Measurements from ENCODE around the gene CCDC171. TPM values are rescaled to one million over a fixed set of nuclear protein-coding genes. Genes with fewer than 3 reads are reported as not detected.

Gene CCDC171
- total RNA-seq, 4 donors from 2014 or later = 6.2 to 9.6 (median 7.8) TPM

GRCh38 chr9:16012621-16013020 lies 459.8 kb downstream of the CCDC171 start:
- 86 to 88% methylated on average over 2 of the region's 2 CpGs for WGBS, 2 donors

DNA sequence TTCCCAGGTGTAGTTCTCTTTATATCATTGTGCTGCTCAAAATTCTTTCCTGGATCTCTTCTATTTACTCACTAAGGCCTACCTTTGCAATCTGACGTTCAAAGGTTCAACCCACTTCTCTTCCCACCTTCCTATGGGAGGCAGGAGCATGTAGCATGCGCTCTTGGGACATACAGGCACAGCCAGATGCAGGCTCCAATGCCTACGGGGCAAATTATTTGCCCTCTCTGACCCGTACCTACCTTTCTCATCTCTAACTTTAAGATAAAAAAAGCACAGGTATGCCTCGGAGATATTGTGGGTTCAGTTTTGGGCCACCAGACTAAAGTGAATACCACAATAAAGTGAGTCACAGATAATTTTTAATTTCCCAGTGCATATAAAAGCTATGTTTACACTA lies 460.5 kb downstream of the CCDC171 start:
- Histone ChIP-seq H3K27ac (no peak overlapping the region), H3K9me3 (no peaks in the 10 kb centered on the region), H3K27me3 (no peaks in the 10 kb centered on the region), H3K4me3 (replicated peaks in 1 of 3) (no peak overlapping the region), H3K4me1 (no peaks in the 10 kb centered on the region), H3K36me3 (no peaks in the 10 kb centered on the region)
- intact Hi-C loops (cut with DNase I) = no loop called here
- no peak for DNase-seq
- TF ChIP-seq POLR2A (IDR thresholded peaks at IDR 0.05) = no peak
- TF ChIP-seq, protein P1, sequence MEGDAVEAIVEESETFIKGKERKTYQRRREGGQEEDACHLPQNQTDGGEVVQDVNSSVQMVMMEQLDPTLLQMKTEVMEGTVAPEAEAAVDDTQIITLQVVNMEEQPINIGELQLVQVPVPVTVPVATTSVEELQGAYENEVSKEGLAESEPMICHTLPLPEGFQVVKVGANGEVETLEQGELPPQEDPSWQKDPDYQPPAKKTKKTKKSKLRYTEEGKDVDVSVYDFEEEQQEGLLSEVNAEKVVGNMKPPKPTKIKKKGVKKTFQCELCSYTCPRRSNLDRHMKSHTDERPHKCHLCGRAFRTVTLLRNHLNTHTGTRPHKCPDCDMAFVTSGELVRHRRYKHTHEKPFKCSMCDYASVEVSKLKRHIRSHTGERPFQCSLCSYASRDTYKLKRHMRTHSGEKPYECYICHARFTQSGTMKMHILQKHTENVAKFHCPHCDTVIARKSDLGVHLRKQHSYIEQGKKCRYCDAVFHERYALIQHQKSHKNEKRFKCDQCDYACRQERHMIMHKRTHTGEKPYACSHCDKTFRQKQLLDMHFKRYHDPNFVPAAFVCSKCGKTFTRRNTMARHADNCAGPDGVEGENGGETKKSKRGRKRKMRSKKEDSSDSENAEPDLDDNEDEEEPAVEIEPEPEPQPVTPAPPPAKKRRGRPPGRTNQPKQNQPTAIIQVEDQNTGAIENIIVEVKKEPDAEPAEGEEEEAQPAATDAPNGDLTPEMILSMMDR (IDR thresholded peaks at IDR 0.05) = no peak
- 86 to 95% methylated on average over 5 of the region's 5 CpGs for WGBS, 2 donors

More at GRCh38 chr9:16012621-16013020, 459.8 kb downstream of the CCDC171 start:
- DNase-seq = no peak
- Histone ChIP-seq H3K4me1 (no peaks in the 10 kb centered on the region), H3K9me3 (no peaks in the 10 kb centered on the region), H3K27ac (no peak overlapping the region), H3K4me3 (replicated peaks in 1 of 3) (no peak overlapping the region), H3K36me3 (no peaks in the 10 kb centered on the region), H3K27me3 (no peaks in the 10 kb centered on the region)
- TF ChIP-seq POLR2A (IDR thresholded peaks at IDR 0.05) = no peak
- TF ChIP-seq, protein P1 (IDR thresholded peaks at IDR 0.05) = no peak
- intact Hi-C loops (cut with DNase I) = no loop called here

DNA sequence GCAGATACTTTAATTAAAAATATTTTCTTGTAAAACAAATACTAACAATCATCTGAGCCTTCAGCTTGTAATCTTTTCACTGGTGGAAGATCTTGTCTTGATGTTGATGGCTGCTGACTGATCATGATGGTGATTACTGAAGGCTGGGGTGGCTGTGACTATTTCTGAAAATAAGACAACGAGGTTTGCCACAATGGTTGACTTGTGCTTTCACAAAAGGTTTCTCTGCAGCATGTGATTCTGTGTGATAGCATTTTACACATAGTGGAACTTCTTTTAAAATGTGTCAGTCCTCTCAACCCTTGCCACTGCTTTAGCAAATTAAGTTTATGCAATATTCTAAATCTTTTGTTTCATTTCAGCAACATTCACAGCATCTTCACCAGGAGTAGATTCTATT lies 461.0 kb downstream of the CCDC171 start:
- no peak for DNase-seq
- Histone ChIP-seq H3K27ac (no peak overlapping the region), H3K4me1 (no peaks in the 10 kb centered on the region), H3K27me3 (no peaks in the 10 kb centered on the region), H3K4me3 (replicated peaks in 1 of 3) (no peak overlapping the region), H3K9me3 (no peaks in the 10 kb centered on the region), H3K36me3 (no peaks in the 10 kb centered on the region)
- no peak for TF ChIP-seq POLR2A (IDR thresholded peaks at IDR 0.05)
- TF ChIP-seq, protein P1 (IDR thresholded peaks at IDR 0.05) = no peak
- intact Hi-C loops (cut with DNase I) = no loop called here
- 70 to 83% methylated on average over 1 of the region's 1 CpG for WGBS, 2 donors

- no peaks in the 10 kb centered on the region for H3K36me3 ChIP-seq
- no peaks in the 10 kb centered on the region for H3K9me3 ChIP-seq
- no peak for DNase-seq
- no peaks in the 10 kb centered on the region for H3K27me3 ChIP-seq
- 84 to 87% methylated on average over 3 of the region's 3 CpGs for WGBS, 2 donors
- H3K4me3 ChIP-seq (replicated peaks in 1 of 3) = no peak overlapping the region
- no peaks in the 10 kb centered on the region for H3K4me1 ChIP-seq
- intact Hi-C loops (cut with DNase I) = no loop called here
- no peak overlapping the region for H3K27ac ChIP-seq
- TF ChIP-seq POLR2A (IDR thresholded peaks at IDR 0.05) = no peak
- TF ChIP-seq, protein P1 (IDR thresholded peaks at IDR 0.05) = no peak
These were observed 469.4 kb downstream of the CCDC171 start for GRCh38 chr9:16022228-16022627.

- Histone ChIP-seq H3K9me3 (no peaks in the 10 kb centered on the region), H3K27ac (no peak overlapping the region), H3K4me3 (replicated peaks in 1 of 3) (no peak overlapping the region), H3K27me3 (no peaks in the 10 kb centered on the region), H3K4me1 (no peaks in the 10 kb centered on the region), H3K36me3 (no peaks in the 10 kb centered on the region)
- TF ChIP-seq, protein P1 (IDR thresholded peaks at IDR 0.05) = no peak
- no peak for TF ChIP-seq POLR2A (IDR thresholded peaks at IDR 0.05)
- 56 to 93% methylated on average over 1 of the region's 1 CpG for WGBS, 2 donors
- DNase-seq = no peak
- intact Hi-C loops (cut with DNase I) = no loop called here
These were observed 470.6 kb downstream of the CCDC171 start for GRCh38 chr9:16023446-16023845.

Small RNAs within 50 kb of the gene (small RNA-seq; reads per million reads assigned to genes)
- gene AL513423.1 = not detected
- gene HMGN2P16 = not detected
- gene RN7SL98P = not detected
- gene RNU6-14P = 0.28 reads per million
- not detected for gene RNU6-246P

Other genes starting within 250 kb of the CCDC171 start
- gene TTC39B, start 245.8 kb upstream of the CCDC171 start, total RNA-seq = 10 to 100 TPM; 10.3 to 18.7 (median 11.3) TPM
- 10 to 100 TPM; 32.4 to 51.3 (median 34.2) TPM for gene SNAPC3, start 130.2 kb upstream of the CCDC171 start, total RNA-seq
- gene PSIP1, start 42.1 kb upstream of the CCDC171 start, total RNA-seq = 100 to 1,000 TPM in 1 of 4 donors, 10 to 100 TPM in 3; 52.9 to 103 (median 62.7) TPM

Data from thyroid gland (tissue), 4 donors.